HEK293 (cell line): ENCODE data around the gene OCRL.

Experiments used
- CTCF ChIA-PET: fragments of 350-600 bp; formaldehyde crosslinking; extraction: SDS; loops from one replicate; lab custom pipeline; 2021; ENCODE audit warnings: antibody characterized with exemption; lab: Yijun Ruan, JAX
- POLR2A ChIA-PET: fragments of 300-600 bp; formaldehyde crosslinking; extraction: SDS; loops from one replicate; lab custom pipeline; 2020; ENCODE audit warnings: antibody characterized with exemption, inconsistent platforms; lab: Yijun Ruan, JAX
- H3K27ac ChIP-seq: fragments of 200-500 bp; sonication (Bioruptor generic); 2 replicates; pipeline ENCODE4 v1.5.1; 2014; ENCODE audit warnings: low read depth, low read length, control low read depth, inconsistent platforms; ENCODE audit errors: extremely low read depth
- H3K36me3 ChIP-seq, 2 experiments: fragments of 200-500 bp in 1 of 2; sonication (Bioruptor generic) in 1 of 2; 1 replicate in 1 of 2; 2 replicates in 1 of 2; pipeline ENCODE4 v1.5.1; 2014 to 2017; ENCODE audit warnings: inconsistent platforms in 2 of 2, low read length in 2 of 2; ENCODE audit not compliant: control insufficient read depth in 2 of 2, insufficient read depth in 1 of 2
- H3K4me1 ChIP-seq: fragments of 200-500 bp; sonication (Bioruptor generic); 2 replicates; pipeline ENCODE4 v1.5.1; 2014; ENCODE audit warnings: mild to moderate bottlenecking, low read length, inconsistent platforms; ENCODE audit not compliant: control insufficient read depth, insufficient read depth
- H3K4me3 ChIP-seq: 2 replicates; pipeline ENCODE4 v1.5.1; 2011; ENCODE audit warnings: low read depth, mild to moderate bottlenecking, control low read depth, low read length, moderate library complexity
- H3K9me3 ChIP-seq: fragments of 200-500 bp; sonication (Bioruptor generic); 2 replicates; pipeline ENCODE4 v1.5.1; 2014; ENCODE audit warnings: low read depth, low read length, inconsistent platforms; ENCODE audit not compliant: control insufficient read depth, insufficient read depth
- KLF17 ChIP-seq: fragments of 450-650 bp; formaldehyde crosslinking; IDR thresholded peaks from 2 replicates; pipeline ENCODE4 v1.5.1; 2016; ENCODE audit warnings: missing biosample characterization, missing genetic modification characterization
- KLF7 ChIP-seq: fragments of 450-650 bp; formaldehyde crosslinking; IDR thresholded peaks from 2 replicates; pipeline ENCODE4 v1.5.1; 2016; ENCODE audit warnings: missing biosample characterization, missing genetic modification characterization, borderline replicate concordance
- SALL2 ChIP-seq: fragments of 450-650 bp; formaldehyde crosslinking; IDR thresholded peaks from 2 replicates; pipeline ENCODE4 v1.5.0; 2017; ENCODE audit warnings: missing biosample characterization, mild to moderate bottlenecking, missing genetic modification characterization, borderline replicate concordance
- SETDB1 ChIP-seq: IDR thresholded peaks from one replicate; pipeline ENCODE4 v1.6.1; 2017; ENCODE audit warnings: mild to moderate bottlenecking, low read length, moderate library complexity, mixed read lengths; ENCODE audit not compliant: insufficient read length
- ZIC2 ChIP-seq: fragments of 450-650 bp; formaldehyde crosslinking; IDR thresholded peaks from 2 replicates; pipeline ENCODE4 v1.5.1; 2016; ENCODE audit warnings: missing biosample characterization, missing genetic modification characterization
- ZNF121 ChIP-seq: fragments of 450-650 bp; formaldehyde crosslinking; IDR thresholded peaks from 2 replicates; pipeline ENCODE4 v1.5.1; 2016; ENCODE audit warnings: missing biosample characterization, missing genetic modification characterization
- ZNF155 ChIP-seq: fragments of 450-650 bp; formaldehyde crosslinking; IDR thresholded peaks from 2 replicates; pipeline ENCODE4 v1.5.1; 2016; ENCODE audit warnings: missing biosample characterization, missing genetic modification characterization
- ZNF169 ChIP-seq: fragments of 450-650 bp; formaldehyde crosslinking; IDR thresholded peaks from 2 replicates; pipeline ENCODE4 v1.5.1; 2016; ENCODE audit warnings: missing biosample characterization, missing genetic modification characterization
- ZNF24 ChIP-seq: fragments of 450-650 bp; formaldehyde crosslinking; IDR thresholded peaks from 2 replicates; pipeline ENCODE4 v1.5.1; 2016; ENCODE audit warnings: missing biosample characterization, missing genetic modification characterization
- ZNF248 ChIP-seq: fragments of 450-650 bp; formaldehyde crosslinking; IDR thresholded peaks from 2 replicates; pipeline ENCODE4 v1.5.1; 2017; ENCODE audit warnings: missing biosample characterization, missing genetic modification characterization
- ZNF311 ChIP-seq: fragments of 450-650 bp; formaldehyde crosslinking; IDR thresholded peaks from 2 replicates; pipeline ENCODE4 v1.5.1; 2017; ENCODE audit warnings: missing biosample characterization, missing genetic modification characterization, borderline replicate concordance
- ZNF354C ChIP-seq: fragments of 450-650 bp; formaldehyde crosslinking; IDR thresholded peaks from 2 replicates; pipeline ENCODE4 v1.5.1; 2016; ENCODE audit warnings: missing biosample characterization, missing genetic modification characterization, low read depth, borderline replicate concordance
- ZNF449 ChIP-seq: fragments of 450-650 bp; formaldehyde crosslinking; IDR thresholded peaks from 2 replicates; pipeline ENCODE4 v1.5.1; 2017; ENCODE audit warnings: missing biosample characterization, mild to moderate bottlenecking, missing genetic modification characterization, moderate library complexity
- ZNF48 ChIP-seq: fragments of 450-650 bp; formaldehyde crosslinking; IDR thresholded peaks from 2 replicates; pipeline ENCODE4 v1.5.1; 2016; ENCODE audit warnings: missing biosample characterization, missing genetic modification characterization
- ZNF513 ChIP-seq: fragments of 450-650 bp; IDR thresholded peaks from 2 replicates; pipeline ENCODE4 v1.5.1; 2018; ENCODE audit warnings: missing biosample characterization, missing genetic modification characterization
- ZNF558 ChIP-seq: fragments of 450-650 bp; formaldehyde crosslinking; IDR thresholded peaks from 2 replicates; pipeline ENCODE4 v1.5.1; 2016; ENCODE audit warnings: missing biosample characterization, missing genetic modification characterization
- ZNF670 ChIP-seq: fragments of 450-650 bp; formaldehyde crosslinking; IDR thresholded peaks from 2 replicates; pipeline ENCODE4 v1.5.1; 2016; ENCODE audit warnings: missing biosample characterization, missing genetic modification characterization, low read depth
- ZNF677 ChIP-seq: fragments of 450-650 bp; IDR thresholded peaks from 2 replicates; pipeline ENCODE4 v1.5.0; 2018; ENCODE audit warnings: missing biosample characterization, mild to moderate bottlenecking, missing genetic modification characterization, moderate library complexity
- ZNF701 ChIP-seq: fragments of 450-650 bp; formaldehyde crosslinking; IDR thresholded peaks from 2 replicates; pipeline ENCODE4 v1.5.1; 2016; ENCODE audit warnings: missing biosample characterization, missing genetic modification characterization
- ZNF777 ChIP-seq: fragments of 450-650 bp; formaldehyde crosslinking; IDR thresholded peaks from 2 replicates; pipeline ENCODE4 v1.5.1; 2017; ENCODE audit warnings: missing biosample characterization, missing genetic modification characterization, borderline replicate concordance
- ZSCAN23 ChIP-seq: fragments of 450-650 bp; formaldehyde crosslinking; IDR thresholded peaks from 2 replicates; pipeline ENCODE4 v1.5.1; 2016; ENCODE audit warnings: missing biosample characterization, missing genetic modification characterization
- ZSCAN30 ChIP-seq: fragments of 450-650 bp; IDR thresholded peaks from 2 replicates; pipeline ENCODE4 v1.5.1; 2018; ENCODE audit warnings: missing biosample characterization, mild to moderate bottlenecking, missing genetic modification characterization, moderate library complexity
- TF ChIP-seq, protein P1 (sequence below): fragments of 450-650 bp; formaldehyde crosslinking; IDR thresholded peaks from 2 replicates; pipeline ENCODE4 v1.5.1; 2016; ENCODE audit warnings: missing biosample characterization, missing genetic modification characterization
- TF ChIP-seq, protein P2 (sequence below): fragments of 450-650 bp; formaldehyde crosslinking; IDR thresholded peaks from 2 replicates; pipeline ENCODE4 v1.5.1; 2017; ENCODE audit warnings: missing biosample characterization, missing genetic modification characterization
- TF ChIP-seq, protein P3 (sequence below): fragments of 450-650 bp; formaldehyde crosslinking; IDR thresholded peaks from 2 replicates; pipeline ENCODE4 v1.5.1; 2016; ENCODE audit warnings: missing biosample characterization, missing genetic modification characterization

The OCRL gene

DNA sequence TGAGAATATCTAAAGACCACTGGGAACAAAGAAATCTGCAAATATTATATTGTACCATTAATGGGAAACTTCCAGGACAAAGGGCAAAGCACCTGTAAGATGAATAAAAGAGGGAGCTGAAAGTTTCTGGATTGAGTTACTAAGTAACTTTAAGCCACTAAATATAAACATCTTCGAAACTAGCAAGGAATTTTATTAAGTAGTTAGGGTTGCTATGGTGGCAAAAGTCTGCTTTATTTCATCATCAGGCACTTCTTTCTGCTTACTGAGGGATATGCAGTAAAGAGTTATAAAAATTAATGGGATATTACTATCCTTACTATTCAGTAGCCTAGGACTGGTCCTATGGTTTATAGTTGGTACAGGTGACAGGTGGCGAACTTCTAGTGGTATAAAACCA lies 49.7 kb upstream of the OCRL start:
- no peaks in the 10 kb centered on the region for H3K9me3 ChIP-seq
- no peaks in the 10 kb centered on the region for H3K4me1 ChIP-seq
- H3K36me3 ChIP-seq = peaks cover 55% of the 10 kb centered on the region in 2 experiments
- no peak overlapping the region for H3K27ac ChIP-seq
- TF ChIP-seq ZNF311 (tag by site-specific recombination) (no peak), ZNF670 (no peak), ZNF48 (tag by site-specific recombination) (no peak), ZNF121 (tag by site-specific recombination) (no peak), SALL2 (tag by site-specific recombination) (no peak)
- POLR2A ChIA-PET = no interaction called here
- no peak overlapping the region for H3K4me3 ChIP-seq
- CTCF ChIA-PET = interaction anchor here (1.4 kb wide), 1 partner anchor 29 kb away, joined by 5 read pairs; no protein-coding TSS in a partner anchor

DNA sequence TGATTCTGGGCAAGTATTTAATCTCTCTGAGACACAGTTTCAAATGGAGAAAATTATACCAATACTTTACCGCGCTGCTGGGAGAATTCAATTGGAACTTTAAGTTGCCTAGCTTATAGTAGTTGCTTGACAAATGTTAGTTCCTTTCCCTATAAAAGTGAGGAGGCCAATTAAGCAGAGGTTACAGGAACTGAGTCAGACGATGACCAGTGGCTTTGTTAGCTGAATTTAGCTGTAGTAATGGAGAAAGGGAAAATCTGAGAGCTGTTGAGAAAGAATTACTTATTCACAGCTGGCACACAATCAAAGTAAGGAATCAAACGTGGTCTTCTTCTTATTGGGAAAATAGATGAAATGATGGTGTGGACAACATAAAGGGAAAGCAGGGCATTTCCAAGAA lies 46.4 kb upstream of the OCRL start:
- POLR2A ChIA-PET = no interaction called here
- no peaks in the 10 kb centered on the region for H3K4me1 ChIP-seq
- TF ChIP-seq ZNF449 (tag by site-specific recombination) = no peak
- TF ChIP-seq, protein P1, sequence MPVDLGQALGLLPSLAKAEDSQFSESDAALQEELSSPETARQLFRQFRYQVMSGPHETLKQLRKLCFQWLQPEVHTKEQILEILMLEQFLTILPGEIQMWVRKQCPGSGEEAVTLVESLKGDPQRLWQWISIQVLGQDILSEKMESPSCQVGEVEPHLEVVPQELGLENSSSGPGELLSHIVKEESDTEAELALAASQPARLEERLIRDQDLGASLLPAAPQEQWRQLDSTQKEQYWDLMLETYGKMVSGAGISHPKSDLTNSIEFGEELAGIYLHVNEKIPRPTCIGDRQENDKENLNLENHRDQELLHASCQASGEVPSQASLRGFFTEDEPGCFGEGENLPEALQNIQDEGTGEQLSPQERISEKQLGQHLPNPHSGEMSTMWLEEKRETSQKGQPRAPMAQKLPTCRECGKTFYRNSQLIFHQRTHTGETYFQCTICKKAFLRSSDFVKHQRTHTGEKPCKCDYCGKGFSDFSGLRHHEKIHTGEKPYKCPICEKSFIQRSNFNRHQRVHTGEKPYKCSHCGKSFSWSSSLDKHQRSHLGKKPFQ (tag by site-specific recombination) = no peak
- TF ChIP-seq ZNF354C = no peak
- TF ChIP-seq, protein P2, sequence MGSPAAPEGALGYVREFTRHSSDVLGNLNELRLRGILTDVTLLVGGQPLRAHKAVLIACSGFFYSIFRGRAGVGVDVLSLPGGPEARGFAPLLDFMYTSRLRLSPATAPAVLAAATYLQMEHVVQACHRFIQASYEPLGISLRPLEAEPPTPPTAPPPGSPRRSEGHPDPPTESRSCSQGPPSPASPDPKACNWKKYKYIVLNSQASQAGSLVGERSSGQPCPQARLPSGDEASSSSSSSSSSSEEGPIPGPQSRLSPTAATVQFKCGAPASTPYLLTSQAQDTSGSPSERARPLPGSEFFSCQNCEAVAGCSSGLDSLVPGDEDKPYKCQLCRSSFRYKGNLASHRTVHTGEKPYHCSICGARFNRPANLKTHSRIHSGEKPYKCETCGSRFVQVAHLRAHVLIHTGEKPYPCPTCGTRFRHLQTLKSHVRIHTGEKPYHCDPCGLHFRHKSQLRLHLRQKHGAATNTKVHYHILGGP (tag by site-specific recombination) = no peak
- no peak for TF ChIP-seq ZSCAN23
- no peak for TF ChIP-seq ZNF513 (tag by site-specific recombination)
- TF ChIP-seq ZNF248 = no peak
- TF ChIP-seq, all 188 proteins: peak for 0
- CTCF ChIA-PET = interaction anchor here (0.9 kb wide), 1 partner anchor 11 kb away, joined by 4 read pairs; no protein-coding TSS in a partner anchor
- H3K9me3 ChIP-seq = no peaks in the 10 kb centered on the region
- peaks cover 52 to 68% of the 10 kb centered on the region in 2 experiments for H3K36me3 ChIP-seq
- H3K27ac ChIP-seq = no peak overlapping the region
- no peak overlapping the region for H3K4me3 ChIP-seq

- peaks cover 50 to 68% of the 10 kb centered on the region in 2 experiments for H3K36me3 ChIP-seq
- ChIA-PET CTCF (no interaction called here), POLR2A (no interaction called here)
- H3K4me3 ChIP-seq = no peak overlapping the region
- no peaks in the 10 kb centered on the region for H3K4me1 ChIP-seq
- no peaks in the 10 kb centered on the region for H3K9me3 ChIP-seq
- no peak overlapping the region for H3K27ac ChIP-seq
- no peak for TF ChIP-seq SETDB1
- TF ChIP-seq KLF17 (tag by site-specific recombination) = no peak
- no peak for TF ChIP-seq ZNF701
- TF ChIP-seq ZIC2 (tag by site-specific recombination) = no peak
- TF ChIP-seq ZNF24 = no peak
- TF ChIP-seq ZNF777 = no peak
- TF ChIP-seq KLF7 = no peak
- no peak for TF ChIP-seq ZSCAN30 (tag by site-specific recombination)
- TF ChIP-seq, protein P3, sequence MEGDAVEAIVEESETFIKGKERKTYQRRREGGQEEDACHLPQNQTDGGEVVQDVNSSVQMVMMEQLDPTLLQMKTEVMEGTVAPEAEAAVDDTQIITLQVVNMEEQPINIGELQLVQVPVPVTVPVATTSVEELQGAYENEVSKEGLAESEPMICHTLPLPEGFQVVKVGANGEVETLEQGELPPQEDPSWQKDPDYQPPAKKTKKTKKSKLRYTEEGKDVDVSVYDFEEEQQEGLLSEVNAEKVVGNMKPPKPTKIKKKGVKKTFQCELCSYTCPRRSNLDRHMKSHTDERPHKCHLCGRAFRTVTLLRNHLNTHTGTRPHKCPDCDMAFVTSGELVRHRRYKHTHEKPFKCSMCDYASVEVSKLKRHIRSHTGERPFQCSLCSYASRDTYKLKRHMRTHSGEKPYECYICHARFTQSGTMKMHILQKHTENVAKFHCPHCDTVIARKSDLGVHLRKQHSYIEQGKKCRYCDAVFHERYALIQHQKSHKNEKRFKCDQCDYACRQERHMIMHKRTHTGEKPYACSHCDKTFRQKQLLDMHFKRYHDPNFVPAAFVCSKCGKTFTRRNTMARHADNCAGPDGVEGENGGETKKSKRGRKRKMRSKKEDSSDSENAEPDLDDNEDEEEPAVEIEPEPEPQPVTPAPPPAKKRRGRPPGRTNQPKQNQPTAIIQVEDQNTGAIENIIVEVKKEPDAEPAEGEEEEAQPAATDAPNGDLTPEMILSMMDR = no peak
- no peak for TF ChIP-seq ZNF558 (tag by site-specific recombination)
- TF ChIP-seq ZNF169 = no peak
- no peak for TF ChIP-seq ZNF677 (tag by site-specific recombination)
- no peak for TF ChIP-seq ZNF155 (tag by site-specific recombination)
Measured at GRCh38 chrX:129494887-129495286, 45.2 kb upstream of the OCRL start.
